ENCODE measurements around the gene ADAT3.
A peak's percentile ranks its signal among the peaks of the same experiment; 100 is the strongest.

Gene ADAT3

DNA sequence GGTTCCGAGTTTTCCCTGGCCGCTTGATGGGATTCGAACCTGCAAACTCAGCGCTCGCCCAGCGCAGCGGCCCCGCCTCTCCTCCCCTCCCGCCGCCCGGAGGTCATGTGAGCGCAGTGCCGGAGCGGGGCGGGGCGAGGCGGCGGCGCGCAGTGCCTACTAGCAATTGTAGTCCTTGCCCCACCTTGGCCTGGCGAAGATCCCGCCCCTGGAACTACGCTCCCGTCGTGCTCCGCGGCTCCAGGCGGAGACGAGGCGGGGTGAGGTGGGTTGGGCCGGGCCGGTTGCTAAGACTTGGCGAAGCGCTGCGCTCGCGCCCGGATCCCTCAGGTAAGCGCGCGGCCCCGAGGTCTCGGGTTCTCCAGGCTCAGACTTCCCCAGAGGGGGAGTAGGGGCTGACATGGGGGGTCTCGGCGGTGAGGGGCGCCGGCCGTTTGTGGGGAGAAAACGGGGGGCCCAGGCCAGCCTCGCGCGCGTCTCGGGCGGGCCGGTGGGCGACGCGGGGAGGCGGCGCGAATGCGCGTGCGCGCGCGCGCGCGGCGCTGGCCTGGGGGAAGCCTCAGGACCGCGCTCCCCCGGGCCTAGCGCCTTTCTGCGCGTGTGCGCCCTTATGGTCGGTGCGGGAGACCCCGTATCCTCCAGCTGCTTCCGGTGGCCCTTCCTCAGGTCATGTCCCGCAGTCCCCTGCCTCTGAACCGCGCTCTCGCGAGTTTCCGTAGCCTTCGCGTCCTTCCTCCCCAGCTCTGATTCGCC lies at the start of gene ADAT3, which contains the start of gene SCAMP4:
TSS of gene ADAT3 (plus strand) at position 290 of the 753 bp plus-strand sequence. CDS start 6,649 bp downstream, outside the sequence.
TSS of gene SCAMP4 (plus strand) at position 290 of the 753 bp plus-strand sequence. CDS start 9,621 bp downstream, outside the sequence.
- peak; percentile 97 for DNase-seq (ENCODE audit: low spot score)

DNA sequence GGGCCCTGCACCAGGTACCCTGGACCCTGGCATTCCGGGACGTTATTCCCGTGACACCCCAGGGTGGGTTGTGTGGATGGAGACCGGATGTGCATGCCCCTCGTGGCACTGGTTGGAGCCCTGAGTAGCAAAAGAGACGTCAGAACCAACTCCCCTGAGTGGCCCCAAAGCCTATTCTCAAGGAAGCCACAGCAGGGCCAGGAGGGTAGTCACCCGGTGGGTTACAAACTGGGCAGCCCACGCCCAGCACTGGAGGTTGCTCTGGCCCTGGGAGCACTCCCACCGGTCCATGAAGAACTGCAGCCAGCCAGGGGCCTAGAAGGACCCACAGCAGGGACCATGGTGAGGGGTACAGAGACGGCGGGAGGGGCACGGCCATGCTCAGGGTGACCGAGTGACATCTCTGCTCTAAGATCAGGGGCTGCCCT lies 49.4 kb upstream of the ADAT3 start:
- DNase-seq (ENCODE audit: low spot score), result no peak

DNA sequence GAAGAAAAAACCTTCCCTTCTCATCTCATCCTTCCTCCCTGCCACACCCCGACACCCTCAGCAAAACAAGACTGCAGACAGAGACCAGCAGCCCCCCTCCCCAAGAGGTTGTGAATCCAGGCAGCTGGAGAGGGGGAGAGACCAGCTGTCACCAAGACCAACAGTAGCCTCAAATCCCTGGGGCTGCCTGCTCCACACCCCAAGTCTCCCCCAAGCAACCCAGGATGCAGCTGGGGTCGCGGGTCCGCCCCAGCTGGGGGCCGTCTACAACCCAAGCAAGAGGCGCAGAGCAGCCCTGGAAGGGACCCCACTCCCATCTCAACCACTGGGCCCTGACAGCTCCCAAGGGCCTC lies 48.9 kb upstream of the ADAT3 start:
- no peak for DNase-seq (ENCODE audit: low spot score)

DNA sequence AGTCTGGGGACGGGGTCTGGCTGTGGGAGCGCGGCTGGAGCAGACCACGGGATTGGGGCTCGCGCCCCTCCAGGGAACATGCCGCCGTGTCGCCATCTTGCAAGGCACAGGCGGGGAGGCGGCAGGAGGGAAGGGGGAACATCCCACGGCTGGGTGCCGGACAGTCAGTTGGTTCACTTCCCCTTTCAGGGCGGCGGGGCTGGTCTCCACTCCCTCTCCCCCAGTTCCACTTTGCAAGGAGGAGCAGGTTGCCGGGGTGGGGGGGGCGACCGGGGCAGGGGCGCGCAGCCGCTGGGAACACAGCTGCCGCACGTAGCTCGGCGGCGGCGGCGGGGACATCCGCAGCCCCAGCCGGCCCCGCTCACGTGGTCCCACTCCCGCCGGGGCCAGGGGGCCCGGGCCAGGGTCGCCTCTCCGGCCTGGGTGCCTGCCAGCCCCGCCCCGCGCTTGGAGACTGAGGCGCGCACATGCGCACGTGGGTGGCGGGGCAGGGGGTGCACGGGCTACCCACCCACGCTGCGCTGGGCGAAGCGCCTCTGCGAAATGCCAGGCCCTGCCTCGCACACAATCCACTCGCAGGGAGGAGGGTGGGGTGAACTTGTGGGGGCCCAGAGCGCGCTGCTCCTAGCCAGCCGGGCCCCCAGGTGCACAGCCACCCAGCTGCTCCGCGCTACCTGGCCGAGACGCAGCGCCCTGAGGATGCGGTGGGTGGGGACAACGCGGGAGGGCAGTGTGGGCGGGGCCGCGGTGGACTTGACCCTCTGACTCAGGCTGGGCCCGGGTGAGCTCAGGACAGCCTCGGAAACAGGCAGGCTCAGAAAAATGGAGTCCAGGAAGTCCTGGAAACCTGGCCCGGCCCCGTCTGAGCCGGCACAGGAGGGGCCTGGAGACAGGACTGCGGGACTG lies 48.2 kb upstream of the ADAT3 start:
- DNase-seq (ENCODE audit: low spot score), result peak; percentile 83

DNA sequence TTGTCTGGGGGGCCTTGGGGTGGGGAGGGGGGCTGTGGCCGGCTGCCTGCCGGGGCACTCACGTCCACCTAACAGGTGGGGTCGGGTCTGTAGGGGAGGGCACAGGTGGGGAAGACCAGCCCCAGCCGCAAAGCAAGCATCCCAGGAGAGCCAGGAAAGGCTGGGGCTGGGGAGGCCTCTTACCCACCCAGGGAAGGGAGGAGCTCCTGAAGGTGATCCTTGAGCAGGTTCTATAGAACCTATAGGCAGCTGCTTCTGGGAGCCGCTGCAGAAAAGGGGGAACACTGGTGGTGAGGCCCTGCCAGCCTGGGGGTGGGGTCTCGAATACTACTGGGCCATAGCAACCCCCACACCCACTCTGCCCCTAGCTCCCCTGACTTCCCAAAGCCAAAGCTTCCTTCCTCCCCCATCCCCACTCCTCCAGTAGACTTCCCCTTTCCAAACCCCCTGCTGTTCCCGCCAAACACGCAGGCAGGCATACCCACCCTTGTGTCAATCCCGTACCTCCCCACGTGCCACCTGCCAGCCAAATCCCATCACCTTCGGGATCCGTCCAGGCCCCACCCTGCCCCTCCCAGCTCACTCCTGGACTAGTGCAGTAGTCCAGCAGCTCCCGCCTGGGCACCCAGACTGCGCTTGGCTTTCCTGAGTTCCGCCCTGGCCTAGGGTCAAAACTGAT lies 47.4 kb upstream of the ADAT3 start:
- no peak for DNase-seq (ENCODE audit: low spot score)

DNA sequence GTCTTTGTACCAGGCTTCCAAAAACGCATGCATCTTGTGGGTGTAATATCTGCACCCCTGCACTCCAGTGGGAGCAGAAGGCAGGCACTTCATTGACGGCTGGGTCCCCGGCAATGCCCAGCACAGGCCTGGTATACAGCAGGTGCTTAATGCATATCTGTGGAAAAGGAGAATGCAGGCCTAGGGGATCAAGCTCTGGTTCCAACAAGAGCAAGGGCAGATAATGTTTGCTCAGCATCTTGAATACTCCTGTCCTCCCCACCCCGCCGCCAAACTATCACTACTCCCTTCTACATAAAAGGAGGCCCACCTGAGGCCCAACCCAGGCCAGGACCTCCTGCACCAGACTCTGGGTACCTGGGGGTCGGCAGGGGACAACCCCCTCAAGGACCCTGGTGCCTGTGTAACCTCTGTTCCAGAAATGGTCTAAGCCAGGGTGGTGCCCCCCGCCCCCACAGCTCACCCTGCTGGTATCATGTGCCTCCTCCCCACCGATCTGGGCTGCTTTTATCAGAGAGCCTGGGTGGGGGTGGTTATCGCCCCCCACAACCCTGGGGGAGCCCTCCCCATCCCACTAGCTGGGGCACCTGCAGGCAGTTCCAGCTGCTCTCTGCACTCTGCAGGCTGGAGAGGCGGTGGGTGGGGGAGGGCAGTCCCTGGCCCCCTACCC lies 46.7 kb upstream of the ADAT3 start:
- no peak for DNase-seq (ENCODE audit: low spot score)

DNA sequence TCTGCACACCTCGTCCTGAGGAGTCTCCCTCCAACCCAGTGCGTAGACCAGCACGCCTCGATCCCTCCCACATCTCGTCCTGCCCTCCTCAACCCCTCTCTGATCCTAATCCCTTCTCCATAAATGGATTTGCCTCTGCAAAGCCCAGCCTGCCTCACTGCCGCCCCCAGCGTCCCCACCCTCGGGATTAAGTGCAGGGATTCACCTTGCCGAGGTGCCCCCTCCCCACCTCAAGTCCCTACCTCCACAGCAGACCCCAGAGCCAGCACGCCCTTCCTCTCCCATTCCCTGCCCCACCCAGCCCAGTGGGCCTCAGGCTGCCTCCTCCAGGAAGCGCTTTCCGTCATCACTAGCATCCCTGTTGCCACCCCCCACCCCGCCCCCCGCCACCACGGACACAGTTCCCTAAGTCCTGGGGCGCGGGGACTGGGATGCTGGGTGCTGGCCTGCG lies 45.8 kb upstream of the ADAT3 start:
- DNase-seq (ENCODE audit: low spot score), result no peak

DNA sequence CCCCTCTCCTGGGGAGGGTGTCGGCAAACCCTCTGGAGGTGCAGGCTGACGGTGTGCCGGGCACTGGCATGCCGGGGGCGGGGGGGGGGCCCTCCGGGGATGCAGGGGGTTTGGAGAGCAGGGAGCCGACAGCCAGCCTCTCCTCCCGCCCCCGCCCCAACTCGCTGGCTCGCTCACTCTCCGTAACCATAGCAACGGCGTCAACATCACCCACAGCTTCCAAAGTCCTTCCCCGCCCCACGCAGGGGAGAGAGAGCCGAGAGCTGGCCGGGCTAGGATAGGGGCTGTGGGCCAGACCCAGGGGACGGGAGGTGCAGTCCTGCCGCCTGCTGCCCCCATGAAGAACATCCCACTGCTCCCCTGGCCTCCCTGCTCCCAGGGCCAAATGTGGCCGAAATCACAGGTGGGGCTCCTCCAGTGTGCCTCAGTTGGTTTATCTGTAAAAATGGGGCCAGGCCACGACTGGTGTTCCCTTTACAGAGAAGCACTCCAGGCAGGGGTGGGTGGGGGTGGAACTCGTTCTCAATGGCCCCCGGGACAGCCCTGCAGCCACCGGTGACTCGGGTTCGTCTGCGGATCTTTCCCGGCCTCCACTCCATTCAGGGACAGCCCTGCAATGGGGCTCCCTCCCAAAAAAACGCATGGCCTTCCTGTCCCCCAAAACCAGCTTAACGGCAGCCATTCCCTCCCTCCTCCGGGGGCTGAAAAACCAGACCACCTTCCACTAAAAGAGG lies 45.0 kb upstream of the ADAT3 start:
- peak; percentile 80 for DNase-seq (ENCODE audit: low spot score)

DNA sequence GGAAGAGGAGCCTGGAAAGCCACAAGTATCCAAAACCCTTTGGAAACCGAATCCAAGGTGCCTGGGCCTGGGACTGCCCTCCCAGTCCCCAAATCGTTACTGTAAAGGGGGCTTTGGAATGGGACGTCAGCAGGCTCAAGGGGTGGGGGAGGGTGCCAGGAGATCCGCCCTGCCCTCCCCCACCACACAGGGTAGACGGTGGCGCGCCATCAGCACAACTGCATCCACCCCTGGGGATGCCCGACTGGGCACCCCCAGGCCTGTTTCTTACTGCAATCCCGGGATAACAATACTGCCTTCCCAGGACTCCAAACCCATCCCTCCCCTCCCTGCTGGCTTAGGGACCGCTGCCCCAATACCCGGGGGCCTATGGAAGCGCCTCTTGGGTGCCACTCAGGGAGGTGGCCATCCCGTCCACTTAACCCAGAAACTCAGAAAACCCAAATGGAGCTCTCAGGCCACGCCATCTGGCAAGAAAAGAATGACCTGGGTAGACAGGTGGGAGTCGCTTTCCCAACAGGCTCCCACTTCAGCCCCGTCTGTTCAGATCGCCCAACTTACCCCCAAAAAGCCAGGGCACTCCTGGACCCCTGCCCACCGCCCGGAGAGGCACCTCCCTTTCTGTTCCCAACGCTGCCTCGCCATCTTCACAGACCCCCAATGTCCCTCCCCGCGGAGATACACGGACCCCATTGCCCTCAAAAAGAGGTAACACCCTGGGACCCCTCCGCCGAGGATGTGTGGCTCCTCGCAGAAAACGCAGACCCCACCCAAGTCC lies 44.2 kb upstream of the ADAT3 start:
- no peak for DNase-seq (ENCODE audit: low spot score)

DNA sequence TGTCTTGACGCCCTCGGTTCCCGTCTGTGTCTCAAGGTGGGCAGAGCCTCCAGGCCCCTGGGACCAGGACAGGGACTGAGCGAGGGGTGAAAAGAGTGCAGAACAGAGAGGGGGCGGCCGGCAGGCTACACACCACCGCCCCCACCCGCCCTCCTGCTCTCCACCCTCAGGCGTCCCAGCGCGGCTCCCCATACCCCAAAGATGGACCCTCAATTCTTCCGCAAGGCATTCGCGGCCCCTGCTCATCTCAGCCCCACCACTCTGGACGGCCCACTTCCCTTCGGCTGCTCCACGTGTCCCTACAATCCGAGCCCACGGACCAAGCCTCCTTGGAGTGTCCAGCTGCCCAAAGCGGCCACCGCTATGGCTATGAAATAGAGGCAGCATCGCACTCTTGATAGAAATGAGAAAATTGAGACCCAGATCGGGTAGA lies 43.6 kb upstream of the ADAT3 start:
- no peak for DNase-seq (ENCODE audit: low spot score)

DNA sequence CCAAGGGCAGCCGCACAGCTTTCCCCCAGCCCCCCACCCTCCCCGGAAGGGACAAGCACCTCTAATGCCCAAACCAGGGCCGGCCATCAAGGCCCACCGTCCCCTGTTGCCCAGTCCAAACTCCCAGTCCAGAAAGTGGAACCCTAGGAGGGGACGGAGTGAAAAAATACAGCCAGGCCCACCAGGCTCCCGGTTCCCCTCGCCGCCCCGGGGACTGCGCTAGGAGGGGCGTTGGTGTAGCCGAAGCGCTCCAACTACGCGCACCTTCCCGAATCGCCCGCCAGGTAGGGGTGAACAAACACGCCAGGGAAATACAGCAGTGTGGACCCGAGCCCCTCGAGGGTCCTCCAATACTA lies 43.2 kb upstream of the ADAT3 start:
- DNase-seq (ENCODE audit: low spot score), result no peak

DNA sequence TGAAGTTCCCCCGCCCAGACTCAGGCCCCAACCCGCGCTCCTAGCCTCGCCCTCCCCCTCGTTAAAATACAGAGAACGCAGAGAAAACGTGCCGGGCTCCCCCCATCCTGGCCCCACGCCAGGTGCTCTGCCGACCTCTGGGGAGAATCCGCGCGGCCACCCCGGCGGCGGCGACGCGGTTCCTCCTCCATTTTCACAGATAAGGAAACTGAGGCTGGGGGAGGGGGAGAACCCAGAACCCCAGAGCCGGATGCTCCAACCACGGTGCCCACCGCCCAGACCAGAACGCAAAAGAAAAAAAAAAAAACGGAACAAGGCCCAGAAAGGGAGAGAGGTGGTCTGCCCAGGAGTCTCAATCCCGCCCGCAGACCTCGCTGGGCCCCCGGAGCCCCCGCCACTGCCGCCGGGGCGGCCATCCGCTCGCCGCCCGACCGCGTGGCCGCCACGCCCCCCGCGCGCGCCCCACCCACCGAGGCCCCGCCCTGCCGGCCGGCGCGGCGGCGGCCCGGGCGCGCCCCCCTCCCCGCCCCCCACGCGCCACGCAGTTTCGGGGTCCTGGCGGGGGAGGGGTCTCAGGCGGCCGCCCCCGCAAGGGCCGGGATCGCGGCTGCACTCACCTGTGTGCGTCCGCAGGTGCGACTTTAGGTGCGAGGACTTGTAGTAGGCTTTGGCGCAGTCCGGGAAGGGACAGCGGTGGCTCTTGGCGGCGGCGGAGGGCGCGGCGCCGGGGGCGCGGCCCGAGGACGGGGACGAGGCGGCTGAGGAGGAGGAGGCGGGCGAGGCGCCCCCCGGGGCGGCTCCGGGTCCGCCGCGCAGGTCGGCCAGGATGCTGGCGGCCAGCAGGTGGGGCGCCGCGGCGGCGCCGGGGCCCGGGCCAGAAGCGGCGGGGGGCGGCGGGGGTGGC lies 42.5 kb upstream of the ADAT3 start:
- peak; percentile 82 for DNase-seq (ENCODE audit: low spot score)

DNA sequence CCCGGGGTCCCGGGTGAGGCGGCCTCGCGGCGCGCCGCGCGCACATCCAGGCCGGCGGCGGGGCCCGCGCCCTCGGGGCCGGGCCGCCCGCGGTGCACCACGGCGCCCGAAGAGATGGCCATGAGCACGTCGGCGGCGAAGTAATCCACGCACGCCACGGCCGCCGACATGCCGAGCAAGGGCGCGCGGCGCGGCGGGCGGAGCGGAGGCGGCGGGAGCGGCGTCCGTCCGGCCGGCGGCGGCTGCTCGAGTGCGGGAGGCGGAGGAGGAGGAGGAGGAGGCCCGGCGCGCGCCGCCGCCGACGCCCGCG lies 41.9 kb upstream of the ADAT3 start, which contains the start of gene KLF16:
TSS of gene KLF16 (minus strand) at position 252 of the 310 bp plus-strand sequence. CDS start at position 170, 82 bp downstream.
- DNase-seq (ENCODE audit: low spot score), result no peak

DNA sequence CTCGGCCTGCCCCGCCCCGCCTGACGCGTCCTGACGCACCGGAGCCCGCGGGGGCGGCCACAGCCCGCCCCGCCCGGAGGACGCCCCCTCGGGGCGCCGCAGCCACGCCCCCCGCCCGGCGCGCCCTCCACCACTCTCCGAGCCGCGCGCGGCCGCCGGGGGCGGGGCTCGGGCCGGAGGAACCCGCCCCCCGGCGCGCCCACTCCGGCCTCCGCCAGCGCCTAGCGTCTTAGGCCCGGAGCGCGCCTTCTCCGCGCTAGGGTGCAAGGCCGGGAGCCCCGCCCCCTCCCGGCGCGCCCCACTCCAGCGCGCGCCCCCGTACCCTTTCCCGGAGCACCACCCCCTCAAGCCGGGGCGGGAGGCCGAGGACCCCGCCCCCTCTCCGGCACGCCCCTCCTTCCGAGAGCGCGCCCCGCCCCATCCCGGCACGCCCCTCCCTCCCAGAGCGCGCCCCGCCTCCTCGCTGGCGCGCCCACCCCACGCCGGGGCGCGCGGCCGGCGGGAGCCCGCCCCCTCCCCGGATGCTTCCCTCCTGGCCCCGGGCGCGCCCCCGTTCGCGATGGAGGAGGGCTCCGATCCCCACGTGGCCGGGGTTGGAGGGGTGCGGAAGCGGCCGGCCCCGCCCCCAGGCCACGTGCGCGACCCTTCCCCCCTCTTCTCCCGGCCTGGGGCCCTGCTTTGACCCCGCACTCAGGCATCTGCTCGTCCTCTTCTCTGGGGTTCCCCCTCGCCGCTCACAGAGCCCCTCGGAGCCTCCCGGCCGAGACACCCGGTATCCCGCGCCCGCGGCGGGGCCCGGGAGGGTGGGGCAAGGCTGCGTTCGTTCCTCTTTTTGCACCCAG lies 41.3 kb upstream of the ADAT3 start:
- DNase-seq (ENCODE audit: low spot score), result peak; percentile 96

DNA sequence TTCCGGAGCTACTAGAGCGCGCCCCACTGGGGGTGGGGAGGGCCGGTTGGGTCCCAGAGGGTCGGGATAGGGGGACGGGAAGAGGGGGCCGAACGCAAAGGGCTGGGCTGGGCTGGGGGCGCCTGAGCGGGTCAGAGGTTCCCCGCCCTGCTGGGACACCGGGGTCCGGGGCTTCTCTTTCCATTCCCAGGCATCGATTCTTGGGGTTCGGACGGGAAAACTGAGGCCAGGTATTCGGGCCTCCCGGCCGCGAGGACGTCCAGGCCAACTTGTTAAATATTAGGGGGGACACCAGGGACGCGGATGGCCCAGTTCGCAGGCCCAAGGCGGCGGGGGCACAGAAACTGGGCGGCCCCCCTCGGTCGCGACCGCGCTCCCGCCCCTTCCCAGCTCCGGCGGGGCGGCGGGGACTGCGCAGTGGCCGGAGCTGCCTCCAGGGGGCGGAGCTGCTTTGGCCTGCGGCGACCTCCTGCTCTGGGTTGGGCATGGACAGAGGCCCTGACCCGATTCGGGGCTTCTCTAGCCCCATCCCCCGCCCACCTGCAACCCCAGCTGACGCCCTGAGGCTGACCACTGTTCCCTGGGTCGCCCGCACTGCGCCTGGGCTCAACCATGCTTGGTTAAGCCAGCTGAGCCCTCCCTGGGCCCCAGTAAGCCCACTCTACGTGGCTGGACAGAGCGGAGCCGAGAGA lies 40.6 kb upstream of the ADAT3 start:
- peak; percentile 89 for DNase-seq (ENCODE audit: low spot score)

DNA sequence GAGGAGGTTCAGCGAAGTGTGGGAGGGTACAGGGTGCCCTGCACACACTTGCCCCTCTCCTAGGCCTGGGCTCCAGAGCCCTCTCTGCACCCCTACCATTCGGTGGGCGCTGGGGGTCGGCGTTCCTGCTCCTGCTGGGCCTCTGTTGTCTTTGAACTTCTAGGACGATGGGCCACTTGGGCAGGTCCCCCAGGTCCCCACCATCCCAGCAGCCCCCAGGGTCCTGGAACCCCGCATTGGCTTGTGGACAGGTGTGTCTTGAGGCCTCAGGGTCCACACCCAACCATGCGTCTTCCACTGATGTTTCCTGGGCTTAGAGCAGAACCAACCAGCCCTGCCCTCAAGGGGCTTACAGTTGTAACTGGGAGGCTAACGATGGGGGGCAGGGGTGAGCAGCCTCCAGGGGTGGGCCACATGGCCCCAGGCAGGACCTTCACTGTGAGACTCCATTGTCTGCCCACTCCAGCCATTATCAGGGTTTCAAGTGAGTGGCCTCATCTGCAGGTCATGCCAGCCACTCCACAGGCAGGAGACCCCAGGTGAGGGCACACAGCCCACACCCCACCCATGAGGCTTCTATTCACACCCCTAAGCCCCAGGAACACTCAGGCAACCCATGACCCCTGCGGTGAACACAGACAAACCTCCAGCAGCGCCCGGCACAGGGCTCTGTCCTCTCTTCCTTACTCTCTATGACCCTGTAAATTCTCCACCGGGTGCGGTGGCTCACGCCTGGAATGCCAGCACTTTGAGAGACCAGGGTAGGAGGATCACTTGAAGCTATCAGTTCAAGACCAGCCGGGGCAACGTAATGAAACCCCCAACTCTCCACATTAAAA lies 39.8 kb upstream of the ADAT3 start:
- DNase-seq (ENCODE audit: low spot score), result no peak
